Mesenchymal stem cell (in vitro differentiated cells and primary cell): ENCODE data around the gene CEP126.
A peak's percentile ranks its signal among the peaks of the same experiment; 100 is the strongest.
"Not testable (repeated sequence)": the region's sequence is repeated elsewhere in the genome, so short reads cannot be mapped to it uniquely, and the experiment has no call there.

Experiments
- DNase-seq: peaks from one replicate; pipeline ENCODE4 v3.0.0-alpha.2; 2013
- H2AFZ ChIP-seq: one replicate; pipeline ENCODE4 v1.6.1; 2013; ENCODE audit warnings: low read depth, mild to moderate bottlenecking, control low read depth, inconsistent platforms, low read length, moderate library complexity
- H2AK5ac ChIP-seq: 2 replicates; pipeline ENCODE4 v1.6.1; 2013; ENCODE audit warnings: low read length, moderate library complexity, mild to moderate bottlenecking, inconsistent platforms; ENCODE audit not compliant: severe bottlenecking
- H2BK120ac ChIP-seq: one replicate; pipeline ENCODE4 v1.6.1; 2013; ENCODE audit warnings: low read depth, mild to moderate bottlenecking, inconsistent platforms, low read length, moderate library complexity
- H2BK12ac ChIP-seq, 2 experiments: one replicate each; pipeline ENCODE4 v1.6.1; 2013; ENCODE audit warnings: inconsistent platforms in 2 of 2, low read length in 2 of 2, mild to moderate bottlenecking in 2 of 2, moderate library complexity in 2 of 2, control low read depth in 1 of 2
- H2BK15ac ChIP-seq: one replicate; pipeline ENCODE4 v1.6.1; 2013; ENCODE audit warnings: mild to moderate bottlenecking, low read depth, inconsistent platforms; ENCODE audit not compliant: poor library complexity, severe bottlenecking
- H2BK5ac ChIP-seq: 2 replicates; pipeline ENCODE4 v1.6.1; 2013; ENCODE audit warnings: low read depth, mild to moderate bottlenecking, low read length, control low read depth, inconsistent platforms; ENCODE audit not compliant: poor library complexity, severe bottlenecking
- H3K14ac ChIP-seq, 2 experiments: one replicate each; pipeline ENCODE4 v1.6.1; 2013; ENCODE audit warnings: inconsistent platforms in 2 of 2, low read length in 2 of 2, control low read depth in 1 of 2, mild to moderate bottlenecking in 1 of 2, moderate library complexity in 1 of 2
- H3K18ac ChIP-seq, 2 experiments: one replicate each; pipeline ENCODE4 v1.6.1; 2013; ENCODE audit warnings: inconsistent platforms in 2 of 2, low read length in 2 of 2, control low read depth in 1 of 2, low read depth in 1 of 2, mild to moderate bottlenecking in 1 of 2
- H3K23ac ChIP-seq, 2 experiments: one replicate each; pipeline ENCODE4 v1.6.1; 2013; ENCODE audit warnings: inconsistent platforms in 2 of 2, low read length in 2 of 2, mild to moderate bottlenecking in 2 of 2, moderate library complexity in 2 of 2, control low read depth in 1 of 2
- H3K27ac ChIP-seq: 2 replicates; pipeline ENCODE4 v1.5.1; 2013; ENCODE audit warnings: mild to moderate bottlenecking, moderate library complexity, low read length, control low read depth, inconsistent platforms; ENCODE audit not compliant: poor library complexity, severe bottlenecking
- H3K27me3 ChIP-seq, 2 experiments: 2 replicates each; pipeline versions ENCODE4 v1.6.1 to v1.7.0; 2013; ENCODE audit warnings: low read length in 2 of 2, mild to moderate bottlenecking in 2 of 2, moderate library complexity in 2 of 2, control low read depth in 1 of 2, inconsistent platforms in 1 of 2; ENCODE audit not compliant: control insufficient read depth in 1 of 2, insufficient read depth in 1 of 2
- H3K36me3 ChIP-seq, 2 experiments: 2 replicates each; pipeline versions ENCODE4 v1.6.1 to v1.7.0; 2013; ENCODE audit warnings: low read length in 2 of 2, control low read depth in 1 of 2, inconsistent platforms in 1 of 2, low read depth in 1 of 2, mild to moderate bottlenecking in 1 of 2; ENCODE audit not compliant: insufficient read depth in 2 of 2, control insufficient read depth in 1 of 2
- H3K4ac ChIP-seq, 2 experiments: one replicate each; pipeline ENCODE4 v1.6.1; 2013; ENCODE audit warnings: inconsistent platforms in 2 of 2, low read length in 2 of 2, mild to moderate bottlenecking in 2 of 2, moderate library complexity in 2 of 2, control low read depth in 1 of 2, low read depth in 1 of 2
- H3K4me1 ChIP-seq: 2 replicates; pipeline ENCODE4 v1.6.1; 2013; ENCODE audit warnings: low read depth, low read length, control low read depth; ENCODE audit not compliant: control insufficient read depth, insufficient read depth
- H3K4me2 ChIP-seq: 2 replicates; pipeline ENCODE4 v1.6.1; 2013; ENCODE audit warnings: low read length, mild to moderate bottlenecking, inconsistent platforms; ENCODE audit not compliant: poor library complexity, severe bottlenecking
- H3K4me3 ChIP-seq, 2 experiments: 2 replicates each; pipeline versions ENCODE4 v1.5.1 to v1.7.0; 2013; ENCODE audit warnings: low read length in 2 of 2, mild to moderate bottlenecking in 2 of 2, control low read depth in 1 of 2, low read depth in 1 of 2; ENCODE audit not compliant: insufficient read depth in 1 of 2
- H3K79me1 ChIP-seq: replicated peaks from 2 replicates; pipeline ENCODE4 v1.6.1; 2013; ENCODE audit warnings: mild to moderate bottlenecking, control low read depth, low read length, inconsistent platforms; ENCODE audit not compliant: poor library complexity, severe bottlenecking
- H3K9ac ChIP-seq: 2 replicates; pipeline ENCODE4 v1.7.0; 2013; ENCODE audit warnings: mild to moderate bottlenecking, low read length, moderate library complexity
- H3K9me3 ChIP-seq: 2 replicates; pipeline ENCODE4 v1.7.0; 2013; ENCODE audit warnings: mild to moderate bottlenecking, low read length; ENCODE audit not compliant: control insufficient read depth
- H4K8ac ChIP-seq: one replicate; pipeline ENCODE4 v1.6.1; 2013; ENCODE audit warnings: inconsistent platforms, mild to moderate bottlenecking, low read length, moderate library complexity
- H4K91ac ChIP-seq: one replicate; pipeline ENCODE4 v1.6.1; 2013; ENCODE audit warnings: mild to moderate bottlenecking, low read length, inconsistent platforms
- WGBS: methylation state at CpG from one replicate; pipeline ENCODE4 v1.1.7; 2013; ENCODE audit warnings: mixed read lengths; 5-methylcytosine and 5-hydroxymethylcytosine counted together

CEP126 gene

DNA sequence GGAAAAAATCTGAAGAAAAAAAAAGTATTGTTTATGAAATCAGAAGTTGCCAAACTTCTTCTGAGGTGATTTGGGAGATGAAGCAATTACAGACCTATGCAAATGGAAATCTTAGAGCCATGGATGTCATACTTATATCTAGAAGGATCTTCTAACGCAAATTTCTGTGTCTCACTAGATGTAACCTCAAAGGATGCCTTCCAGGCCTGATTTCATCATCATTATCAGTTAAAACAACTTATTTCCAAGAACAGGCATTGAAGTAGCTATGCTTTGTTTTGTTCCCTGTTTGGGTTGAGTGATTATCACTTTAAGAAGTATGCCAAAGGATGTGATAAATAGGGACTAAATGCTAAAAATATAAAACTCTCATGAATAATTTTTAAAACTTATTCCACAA lies 45.4 kb downstream of the CEP126 start:
- H3K14ac ChIP-seq, result no peak overlapping the region
- no peak overlapping the region for H2BK5ac ChIP-seq
- no peak overlapping the region for H2BK12ac ChIP-seq
- H3K9ac ChIP-seq, result no peak overlapping the region
- H4K91ac ChIP-seq, result no peak overlapping the region
- no peak overlapping the region for H3K27ac ChIP-seq
- no peak overlapping the region for H2BK15ac ChIP-seq
- no peaks in the 10 kb centered on the region for H3K27me3 ChIP-seq
- H3K4me1 ChIP-seq, result no peaks in the 10 kb centered on the region
- no peak overlapping the region for H3K4ac ChIP-seq
- H3K4me2 ChIP-seq, result no peak overlapping the region
- H3K36me3 ChIP-seq, result peaks cover 6 to 47% of the 10 kb centered on the region in 2 experiments
- no peak overlapping the region for H4K8ac ChIP-seq
- WGBS, result no CpG with 5 or more reads among the region's 1 CpG
- H3K79me1 ChIP-seq, result no peaks in the 10 kb centered on the region
- DNase-seq, result no peak
- no peak overlapping the region for H2AK5ac ChIP-seq
- no peak overlapping the region for H3K4me3 ChIP-seq
- H3K18ac ChIP-seq, result no peak overlapping the region
- H3K23ac ChIP-seq, result no peak overlapping the region
- H3K9me3 ChIP-seq, result no peaks in the 10 kb centered on the region
- H2BK120ac ChIP-seq, result no peak overlapping the region
- H2AFZ ChIP-seq, result no peak overlapping the region

DNA sequence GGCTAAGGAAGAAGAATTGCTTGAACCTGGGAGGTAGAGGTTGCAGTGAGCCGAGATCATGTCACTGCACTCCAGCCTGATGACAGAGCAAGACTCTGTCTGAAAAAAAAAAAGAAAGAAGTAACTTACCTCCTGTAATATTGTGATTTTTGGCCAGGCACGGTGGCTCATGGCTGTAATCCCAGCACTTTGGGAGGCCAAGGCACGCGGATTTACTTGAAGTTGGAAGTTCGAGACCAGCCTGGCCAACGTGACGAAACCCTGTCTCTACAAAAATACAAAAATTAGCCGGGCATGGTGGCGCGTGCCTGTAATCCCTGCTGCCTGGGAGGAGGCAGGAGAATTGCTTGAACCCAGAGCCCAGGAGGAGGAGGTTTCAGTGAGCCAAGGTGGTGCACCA lies 49.4 kb downstream of the CEP126 start:
- H3K4me2 ChIP-seq, DNase-seq, H3K79me1 ChIP-seq, H3K4me3 ChIP-seq, H3K4ac ChIP-seq, H3K9ac ChIP-seq, H3K27ac ChIP-seq, H3K27me3 ChIP-seq, H2AK5ac ChIP-seq, H2AFZ ChIP-seq, H3K23ac ChIP-seq, H2BK5ac ChIP-seq, H3K9me3 ChIP-seq, H4K8ac ChIP-seq, H2BK15ac ChIP-seq, H2BK12ac ChIP-seq, H4K91ac ChIP-seq, H3K18ac ChIP-seq, H3K4me1 ChIP-seq, H3K14ac ChIP-seq, H2BK120ac ChIP-seq: not testable (repeated sequence)
- H3K36me3 ChIP-seq, result peaks cover 2 to 31% of the 10 kb centered on the region in 2 experiments
- 98% methylated on average over 10 of the region's 10 CpGs for WGBS

GRCh38 chr11:101974255-101974654 lies 59.4 kb downstream of the CEP126 start:
- no peak overlapping the region for H3K4ac ChIP-seq
- no peak overlapping the region for H2BK12ac ChIP-seq
- no peak overlapping the region for H3K23ac ChIP-seq
- no peak overlapping the region for H2BK15ac ChIP-seq
- no peak overlapping the region for H2BK120ac ChIP-seq
- no peak overlapping the region for H3K14ac ChIP-seq
- DNase-seq, result peak; percentile 14
- H4K91ac ChIP-seq, result no peak overlapping the region
- H2BK5ac ChIP-seq, result no peak overlapping the region
- 38% methylated on average over 1 of the region's 2 CpGs for WGBS
- H3K9ac ChIP-seq, result no peak overlapping the region
- no peak overlapping the region for H2AFZ ChIP-seq
- H3K4me3 ChIP-seq, result no peak overlapping the region
- no peaks in the 10 kb centered on the region for H3K4me1 ChIP-seq
- no peak overlapping the region for H3K4me2 ChIP-seq
- no peak overlapping the region for H3K27ac ChIP-seq
- no peaks in the 10 kb centered on the region for H3K27me3 ChIP-seq
- H3K9me3 ChIP-seq, result no peaks in the 10 kb centered on the region
- H3K18ac ChIP-seq, result no peak overlapping the region
- H3K36me3 ChIP-seq, result no peaks in the 10 kb centered on the region
- H2AK5ac ChIP-seq, result no peak overlapping the region
- H4K8ac ChIP-seq, result no peak overlapping the region
- H3K79me1 ChIP-seq, result no peaks in the 10 kb centered on the region

DNA sequence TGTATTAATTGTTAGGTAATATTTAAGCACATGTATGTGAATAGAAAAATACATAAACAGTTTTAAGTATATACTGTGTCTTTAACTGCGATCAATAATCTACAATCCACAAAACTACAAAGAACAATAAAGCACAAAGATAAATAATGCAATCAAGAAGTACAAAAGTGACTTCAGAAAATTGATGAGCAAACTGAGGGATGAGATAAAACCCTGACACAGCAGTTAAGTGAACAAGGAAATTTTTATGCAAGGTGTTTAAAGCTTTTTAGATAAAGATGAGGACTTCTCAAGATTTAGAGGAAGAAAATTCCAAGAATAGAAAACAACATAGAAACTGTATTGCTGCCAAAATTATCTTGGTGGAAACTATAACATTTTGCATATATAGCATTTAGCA lies 60.0 kb downstream of the CEP126 start:
- no peak overlapping the region for H3K23ac ChIP-seq

More for the DNA sequence above, 60.0 kb downstream of the CEP126 start:
- no peaks in the 10 kb centered on the region for H3K4me1 ChIP-seq
- H3K4me2 ChIP-seq, result no peak overlapping the region
- no peak overlapping the region for H4K8ac ChIP-seq
- no peak overlapping the region for H2AK5ac ChIP-seq
- no peak for DNase-seq
- H2BK12ac ChIP-seq, result no peak overlapping the region
- H3K36me3 ChIP-seq, result no peaks in the 10 kb centered on the region
- H3K4me3 ChIP-seq, result no peak overlapping the region
- H3K9me3 ChIP-seq, result no peaks in the 10 kb centered on the region
- no peak overlapping the region for H2BK15ac ChIP-seq
- no CpG with 5 or more reads among the region's 1 CpG for WGBS
- no peak overlapping the region for H2AFZ ChIP-seq
- H3K9ac ChIP-seq, result no peak overlapping the region
- H3K27me3 ChIP-seq, result no peaks in the 10 kb centered on the region
- no peak overlapping the region for H3K18ac ChIP-seq
- H2BK120ac ChIP-seq, result no peak overlapping the region
- no peak overlapping the region for H2BK5ac ChIP-seq
- no peak overlapping the region for H3K14ac ChIP-seq
- no peak overlapping the region for H3K4ac ChIP-seq
- H3K27ac ChIP-seq, result no peak overlapping the region
- no peak overlapping the region for H4K91ac ChIP-seq
- no peaks in the 10 kb centered on the region for H3K79me1 ChIP-seq
